Adrenal gland (tissue), 5 donors: Measurements from ENCODE around the gene CMIP.

Experiments
- POLR2A ChIP-seq, 2 donors: fragments of 450-650 bp; IDR thresholded peaks; one replicate each; pipeline ENCODE4 v1.6.1; 2017; ENCODE audit warnings: antibody characterized with exemption in 2 of 2, mild to moderate bottlenecking in 2 of 2, moderate library complexity in 1 of 2
- TF ChIP-seq, protein P1 (sequence below), 6 experiments: fragments of 450-650 bp in 4 of 6; fragments of 200-600 bp in 2 of 6; sonication (generic) in 1 of 6; IDR thresholded peaks; 1 replicate in 5 of 6; 2 replicates in 1 of 6; pipeline versions ENCODE4 v1.5.1 to v1.8.0; 2016 to 2021; ENCODE audit warnings: antibody characterized with exemption in 6 of 6, mild to moderate bottlenecking in 2 of 6, moderate library complexity in 1 of 6
- donor health status: DM: no; HTN: no; CAD: no.

DNA sequence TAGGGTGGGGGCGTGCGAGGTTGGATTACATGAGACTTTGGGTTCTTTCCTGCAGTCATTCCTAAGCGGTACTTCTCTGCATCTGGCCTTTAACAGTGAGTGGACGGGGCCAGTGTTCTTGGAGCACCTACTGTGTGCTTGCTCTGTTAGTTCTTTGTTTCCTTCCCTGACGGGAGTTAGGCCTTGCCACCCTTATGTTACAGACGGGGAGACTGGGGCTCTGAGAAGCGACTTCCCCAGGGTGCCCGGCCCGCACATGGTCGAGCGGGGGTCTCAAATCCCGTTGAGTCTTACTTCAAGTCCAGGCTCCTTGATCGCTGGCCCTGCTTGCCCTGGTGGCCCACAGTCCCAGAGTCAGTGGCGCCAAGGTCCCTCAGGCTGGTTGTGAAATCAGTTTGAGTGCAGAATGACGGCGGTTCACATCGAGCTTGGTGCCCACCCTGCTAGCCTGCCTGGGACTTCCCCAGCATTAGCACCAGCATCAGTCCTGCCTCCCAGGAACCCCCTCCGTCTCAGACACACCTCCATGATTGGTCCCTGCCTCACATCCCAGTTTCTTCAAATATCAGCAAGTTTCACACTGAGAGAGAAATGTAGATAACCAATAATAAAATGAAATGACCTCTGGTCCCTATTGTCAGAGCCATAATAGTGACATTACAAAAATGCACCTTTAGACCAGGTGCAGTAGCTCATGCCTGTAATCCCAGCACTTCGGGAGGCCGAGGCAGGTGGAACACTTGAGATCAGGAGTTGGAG lies 128.0 kb downstream of the CMIP start:
- TF ChIP-seq, protein P1, sequence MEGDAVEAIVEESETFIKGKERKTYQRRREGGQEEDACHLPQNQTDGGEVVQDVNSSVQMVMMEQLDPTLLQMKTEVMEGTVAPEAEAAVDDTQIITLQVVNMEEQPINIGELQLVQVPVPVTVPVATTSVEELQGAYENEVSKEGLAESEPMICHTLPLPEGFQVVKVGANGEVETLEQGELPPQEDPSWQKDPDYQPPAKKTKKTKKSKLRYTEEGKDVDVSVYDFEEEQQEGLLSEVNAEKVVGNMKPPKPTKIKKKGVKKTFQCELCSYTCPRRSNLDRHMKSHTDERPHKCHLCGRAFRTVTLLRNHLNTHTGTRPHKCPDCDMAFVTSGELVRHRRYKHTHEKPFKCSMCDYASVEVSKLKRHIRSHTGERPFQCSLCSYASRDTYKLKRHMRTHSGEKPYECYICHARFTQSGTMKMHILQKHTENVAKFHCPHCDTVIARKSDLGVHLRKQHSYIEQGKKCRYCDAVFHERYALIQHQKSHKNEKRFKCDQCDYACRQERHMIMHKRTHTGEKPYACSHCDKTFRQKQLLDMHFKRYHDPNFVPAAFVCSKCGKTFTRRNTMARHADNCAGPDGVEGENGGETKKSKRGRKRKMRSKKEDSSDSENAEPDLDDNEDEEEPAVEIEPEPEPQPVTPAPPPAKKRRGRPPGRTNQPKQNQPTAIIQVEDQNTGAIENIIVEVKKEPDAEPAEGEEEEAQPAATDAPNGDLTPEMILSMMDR (IDR thresholded peaks at IDR 0.05) = no peak
- no peak for TF ChIP-seq POLR2A (IDR thresholded peaks at IDR 0.05)
